Spleen (tissue), 11 donors: Measurements from ENCODE around the gene ZSWIM3. TPM values are rescaled to one million over a fixed set of nuclear protein-coding genes. Genes with fewer than 3 reads are reported as not detected.
"Not testable (repeated sequence)": the region's sequence is repeated elsewhere in the genome, so short reads cannot be mapped to it uniquely, and the experiment has no call there.

Experiments
- DNase-seq: peaks from one replicate; pipeline ENCODE4 v3.0.0-alpha.2; 2020
- H3K27ac ChIP-seq, 8 donors: fragments of 200-600 bp; sonication (generic) in 7 of 8; 1 replicate in 4 of 8; 2 replicates in 4 of 8; pipeline versions ENCODE4 v1.5.0 to v1.8.0; 2016 to 2021; ENCODE audit warnings: inconsistent platforms in 4 of 8, mild to moderate bottlenecking in 4 of 8, moderate library complexity in 1 of 8
- H3K27me3 ChIP-seq, 7 donors: fragments of 200-600 bp; sonication (generic) in 6 of 7; replicated peaks in 1 of 7; 1 replicate in 4 of 7; 2 replicates in 3 of 7; pipeline versions ENCODE4 v1.5.0 to v1.8.0; 2016 to 2021; ENCODE audit warnings: inconsistent platforms in 3 of 7, mild to moderate bottlenecking in 1 of 7
- H3K36me3 ChIP-seq, 6 donors: fragments of 200-600 bp; sonication (generic) in 5 of 6; 1 replicate in 4 of 6; 2 replicates in 2 of 6; pipeline versions ENCODE4 v1.5.0 to v1.8.0; 2016 to 2021; ENCODE audit warnings: inconsistent platforms in 2 of 6
- H3K4me1 ChIP-seq, 6 donors: fragments of 200-600 bp; sonication (generic) in 5 of 6; 1 replicate in 3 of 6; 2 replicates in 3 of 6; pipeline versions ENCODE4 v1.5.0 to v1.8.0; 2016 to 2021; ENCODE audit warnings: inconsistent platforms in 3 of 6
- H3K4me3 ChIP-seq, 8 donors: fragments of 200-600 bp; sonication (generic) in 7 of 8; 1 replicate in 4 of 8; 2 replicates in 4 of 8; pipeline versions ENCODE4 v1.5.0 to v1.8.0; 2016 to 2021; ENCODE audit warnings: inconsistent platforms in 4 of 8, mild to moderate bottlenecking in 4 of 8, moderate library complexity in 2 of 8
- H3K9me3 ChIP-seq, 8 donors: fragments of 200-600 bp; sonication (generic) in 7 of 8; 1 replicate in 4 of 8; 2 replicates in 4 of 8; pipeline versions ENCODE4 v1.5.0 to v1.8.0; 2016 to 2021; ENCODE audit warnings: inconsistent platforms in 4 of 8
- CTCF ChIP-seq, 11 experiments: fragments of 200-600 bp in 7 of 11; fragments of 450-650 bp in 4 of 11; sonication (generic) in 4 of 11; IDR thresholded peaks in 8 of 11; conservative IDR thresholded peaks in 3 of 11; 1 replicate in 7 of 11; 2 replicates in 4 of 11; pipeline versions ENCODE4 v1.4.0 to v1.8.0; 2016 to 2021; ENCODE audit warnings: antibody characterized with exemption in 11 of 11, inconsistent platforms in 4 of 11, mild to moderate bottlenecking in 1 of 11
- POLR2A ChIP-seq, 3 donors: fragments of 450-650 bp; IDR thresholded peaks; one replicate each; pipeline ENCODE4 v1.5.1; 2017; ENCODE audit warnings: antibody characterized with exemption in 3 of 3, mild to moderate bottlenecking in 1 of 3
- POLR2AphosphoS5 ChIP-seq, 3 donors: sonication (generic); formaldehyde crosslinking; IDR thresholded peaks; one replicate each; pipeline ENCODE4 v1.5.1; 2017; ENCODE audit warnings: antibody characterized with exemption in 3 of 3
- WGBS, 5 donors: extraction: QIAGEN DNeasy Blood & Tissue Kit in 3 of 5; methylation state at CpG; one replicate each; pipeline versions ENCODE4 v1.1.5 to v1.1.7; 2013 to 2018; 5-methylcytosine and 5-hydroxymethylcytosine counted together
- intact Hi-C: fragments of 100-400 bp; cut with DNase I; formaldehyde crosslinking; loops from one replicate; pipeline ENCODE4 v1.15.0; 2023; ENCODE audit warnings: low total_unique reads
- polyA plus RNA-seq, 3 donors: library from polyadenylated mRNA; stranded (reverse); fragments of 200-250 nt; gene quantifications; one replicate each; pipeline ENCODE4 v1.2.1, GENCODE V29; 2013
- total RNA-seq, 7 donors: library from RNA; depleted of rRNA in 3 of 7; stranded (reverse); fragments of >200 nt in 3 of 7; fragmentation: NEBNext Ultra II Directional in 4 of 7; extraction: Animal tissue kit (Norgen Biotek cat#: 25700) in 4 of 7; gene quantifications; one replicate each; pipeline versions ENCODE4 v1.1.0 to v1.2.1, GENCODE V29; 2016 to 2021
- donor health status: healthy with polysubstance abuse.
- donor health status: DM: no; HTN: no; CAD: no; lungs with moderate emphysema.
- donor health status: DM: no; HTN: no; CAD: no.
- donor health status: Bipolar disorder and iron deficiency.
- donor health status: healthy.
- donor health status: DM: no; HTN: no; CAD: no.
- donor health status: DM: yes; HTN: yes; CAD: no.

Gene ZSWIM3
- total and polyA plus RNA-seq, 10 donors: 3.1 to 7.1 (median 5.1) TPM

- TF ChIP-seq POLR2AphosphoS5 (IDR thresholded peaks at IDR 0.05): peak in 1 of 3 donors; percentile 26
- TF ChIP-seq POLR2A (IDR thresholded peaks at IDR 0.05): no peak
- intact Hi-C loops: no loop called here
- Histone ChIP-seq H3K4me3 (no peak overlapping the region), H3K27me3 (no peaks in the 10 kb centered on the region), H3K9me3 (no peaks in the 10 kb centered on the region), H3K36me3 (peaks cover 0 to 97% (median 58%) of the 10 kb centered on the region in 6 donors), H3K27ac (no peak overlapping the region), H3K4me1 (peaks cover 8 to 23% (median 15%) of the 10 kb centered on the region in 6 donors)
- WGBS, 5 donors: 93 to 98% (median 96%) methylated on average over 7 of the region's 7 CpGs
- DNase-seq: no peak
Measured at GRCh38 chr20:45897692-45898091, 40.3 kb downstream of the ZSWIM3 start.

GRCh38 chr20:45898285-45898684, 40.9 kb downstream of the ZSWIM3 start:
- Histone ChIP-seq H3K9me3 (no peaks in the 10 kb centered on the region), H3K36me3 (peaks cover 0 to 92% (median 58%) of the 10 kb centered on the region in 6 donors), H3K27me3 (no peaks in the 10 kb centered on the region), H3K27ac (no peak overlapping the region), H3K4me1 (peaks cover 2 to 17% (median 9%) of the 10 kb centered on the region in 6 donors), H3K4me3 (no peak overlapping the region)
- intact Hi-C loops: no loop called here
- WGBS, 5 donors: 87 to 96% (median 89%) methylated on average over 9 to 12 of the region's 12 CpGs
- TF ChIP-seq CTCF (IDR thresholded peaks at IDR 0.05 in 8 of 11, conservative IDR thresholded peaks at IDR 0.05 in 3 of 11) (no peak), POLR2AphosphoS5 (IDR thresholded peaks at IDR 0.05) (no peak), POLR2A (IDR thresholded peaks at IDR 0.05) (no peak)
- DNase-seq: no peak

GRCh38 chr20:45899046-45899835, 41.8 kb downstream of the ZSWIM3 start:
- DNase-seq: no peak
- Histone ChIP-seq H3K4me3 (no peak overlapping the region), H3K27me3 (no peaks in the 10 kb centered on the region), H3K4me1 (peaks cover 0 to 7% (median under 1%) of the 10 kb centered on the region in 6 donors), H3K27ac (no peak overlapping the region), H3K36me3 (peaks cover 0 to 82% (median 52%) of the 10 kb centered on the region in 6 donors), H3K9me3 (no peaks in the 10 kb centered on the region)
- intact Hi-C loops: no loop called here
- no peak for TF ChIP-seq POLR2A (IDR thresholded peaks at IDR 0.05)
- TF ChIP-seq POLR2AphosphoS5 (IDR thresholded peaks at IDR 0.05): peak; percentile 9 to 46 (median 27)
- no peak for TF ChIP-seq CTCF (IDR thresholded peaks at IDR 0.05 in 8 of 11, conservative IDR thresholded peaks at IDR 0.05 in 3 of 11)
- 86 to 93% (median 90%) methylated on average over 13 of the region's 13 CpGs for WGBS, 5 donors

- DNase-seq, intact Hi-C loops, H3K27ac ChIP-seq, H3K9me3 ChIP-seq, H3K27me3 ChIP-seq, H3K4me3 ChIP-seq, H3K4me1 ChIP-seq: not testable (repeated sequence)
- WGBS, 5 donors: 83 to 95% (median 92%) methylated on average over 6 of the region's 6 CpGs
- H3K36me3 ChIP-seq: peaks cover 0 to 68% (median 33%) of the 10 kb centered on the region in 6 donors
Measured at GRCh38 chr20:45901332-45901731, 43.9 kb downstream of the ZSWIM3 start.

GRCh38 chr20:45902199-45902701, 44.8 kb downstream of the ZSWIM3 start:
- peaks cover 0 to 59% (median 25%) of the 10 kb centered on the region in 6 donors for H3K36me3 ChIP-seq
- TF ChIP-seq CTCF (IDR thresholded peaks at IDR 0.05 in 8 of 11, conservative IDR thresholded peaks at IDR 0.05 in 3 of 11): no peak
- peak; percentile 32 to 71 (median 55) for TF ChIP-seq POLR2AphosphoS5 (IDR thresholded peaks at IDR 0.05)
- TF ChIP-seq POLR2A (IDR thresholded peaks at IDR 0.05): no peak

More at GRCh38 chr20:45902199-45902701, 44.8 kb downstream of the ZSWIM3 start:
- H3K4me3 ChIP-seq: no peak overlapping the region
- H3K27ac ChIP-seq: no peak overlapping the region
- 85 to 92% (median 87%) methylated on average over 11 to 14 of the region's 14 CpGs for WGBS, 5 donors
- intact Hi-C loops: no loop called here
- no peaks in the 10 kb centered on the region for H3K27me3 ChIP-seq
- H3K4me1 ChIP-seq: peaks cover 0 to 1% (median 0%) of the 10 kb centered on the region in 6 donors
- DNase-seq: no peak
- no peaks in the 10 kb centered on the region for H3K9me3 ChIP-seq
